Retina (tissue), 1 donor: ENCODE data around the gene TNFAIP2.

Source experiments
- DNase-seq: peaks from one replicate; pipeline ENCODE4 v3.0.0-alpha.2; 2016

The TNFAIP2 gene

GRCh38 chr14:103123634-103124500, 606 bp downstream of the TNFAIP2 start:
- no peak for DNase-seq

GRCh38 chr14:103124501-103125001, 1.3 kb downstream of the TNFAIP2 start:
- no peak for DNase-seq

- DNase-seq = no peak
These were observed 2.1 kb downstream of the TNFAIP2 start for GRCh38 chr14:103125098-103126070.

GRCh38 chr14:103126088-103126872, 3.0 kb downstream of the TNFAIP2 start:
- no peak for DNase-seq

- DNase-seq = peak; percentile 76
These were observed 3.6 kb downstream of the TNFAIP2 start for GRCh38 chr14:103126873-103127304.

GRCh38 chr14:103127356-103127755, 4.1 kb downstream of the TNFAIP2 start:
- DNase-seq = no peak

- no peak for DNase-seq
These were observed 4.8 kb downstream of the TNFAIP2 start for GRCh38 chr14:103127861-103128598.

GRCh38 chr14:103128631-103129300, 5.5 kb downstream of the TNFAIP2 start:
- no peak for DNase-seq

- no peak for DNase-seq
These were observed 6.2 kb downstream of the TNFAIP2 start for GRCh38 chr14:103129301-103130016.

GRCh38 chr14:103130017-103130764, 6.9 kb downstream of the TNFAIP2 start:
- no peak for DNase-seq

- no peak for DNase-seq
These were observed 7.7 kb downstream of the TNFAIP2 start for GRCh38 chr14:103130965-103131364.

- no peak for DNase-seq
These were observed 8.3 kb downstream of the TNFAIP2 start for GRCh38 chr14:103131580-103131979.

- DNase-seq = no peak
These were observed 9.3 kb downstream of the TNFAIP2 start for GRCh38 chr14:103132381-103133209.

GRCh38 chr14:103133210-103134140, 10.2 kb downstream of the TNFAIP2 start:
- no peak for DNase-seq

- DNase-seq = no peak
These were observed 11.1 kb downstream of the TNFAIP2 start for GRCh38 chr14:103134405-103134804.

GRCh38 chr14:103134919-103135318, 11.7 kb downstream of the TNFAIP2 start:
- no peak for DNase-seq
